Esophagus (tissue), 2 donors: ENCODE measurements around the gene HSPB9. TPM values are rescaled to one million over a fixed set of nuclear protein-coding genes. Genes with fewer than 3 reads are reported as not detected.

ENCODE experiments used
- H3K27ac ChIP-seq, 2 donors: one replicate each; pipeline ENCODE4 v1.5.1; 2013; ENCODE audit warnings: low read depth in 2 of 2, mild to moderate bottlenecking in 2 of 2, inconsistent platforms in 1 of 2, low read length in 1 of 2, moderate library complexity in 1 of 2
- H3K27me3 ChIP-seq, 2 donors: one replicate each; pipeline ENCODE4 v1.6.1; 2013; ENCODE audit warnings: low read length in 2 of 2, control low read depth in 1 of 2, mild to moderate bottlenecking in 1 of 2; ENCODE audit not compliant: insufficient read depth in 2 of 2, control insufficient read depth in 1 of 2
- H3K36me3 ChIP-seq, 2 donors: one replicate each; pipeline ENCODE4 v1.6.1; 2013; ENCODE audit warnings: low read length in 1 of 2; ENCODE audit not compliant: control insufficient read depth in 2 of 2, insufficient read depth in 2 of 2
- H3K4me1 ChIP-seq, 2 donors: one replicate each; pipeline ENCODE4 v1.6.1; 2013; ENCODE audit warnings: low read length in 1 of 2; ENCODE audit not compliant: control insufficient read depth in 2 of 2, insufficient read depth in 2 of 2
- H3K4me3 ChIP-seq, 2 donors: one replicate each; pipeline ENCODE4 v1.5.1; 2013; ENCODE audit warnings: low read length in 2 of 2, mild to moderate bottlenecking in 2 of 2, low read depth in 1 of 2, moderate library complexity in 1 of 2
- H3K9me3 ChIP-seq, 2 donors: one replicate each; pipeline ENCODE4 v1.6.1; 2013; ENCODE audit warnings: mild to moderate bottlenecking in 2 of 2, low read depth in 1 of 2, low read length in 1 of 2, moderate library complexity in 1 of 2; ENCODE audit not compliant: control insufficient read depth in 2 of 2, insufficient read depth in 1 of 2
- WGBS, 2 donors: extraction: QIAGEN DNeasy Blood & Tissue Kit; methylation state at CpG; one replicate each; pipeline ENCODE4 v1.1.7; 2013; 5-methylcytosine and 5-hydroxymethylcytosine counted together
- polyA plus RNA-seq, 2 donors: library from polyadenylated mRNA; stranded (reverse); fragments of 200-250 nt; gene quantifications; one replicate each; pipeline ENCODE4 v1.2.3, GENCODE V29; 2013
- donor health status: healthy with polysubstance abuse.
- donor health status: Bipolar disorder and iron deficiency.

Gene HSPB9
- polyA plus RNA-seq, 2 donors, result 0.04 TPM

GRCh38 chr17:42130310-42130936, 7.8 kb downstream of the HSPB9 start:
- no peak overlapping the region for H3K27ac ChIP-seq
- WGBS, 2 donors, result 91 to 94% methylated on average over 16 of the region's 16 CpGs
- no peaks in the 10 kb centered on the region for H3K9me3 ChIP-seq
- H3K36me3 ChIP-seq, result peaks cover 19 to 38% of the 10 kb centered on the region in 2 donors
- peaks cover 0 to 11% of the 10 kb centered on the region in 2 donors for H3K4me1 ChIP-seq
- H3K4me3 ChIP-seq, result no peak overlapping the region
- H3K27me3 ChIP-seq, result no peaks in the 10 kb centered on the region

GRCh38 chr17:42131232-42131631, 8.6 kb downstream of the HSPB9 start:
- no peaks in the 10 kb centered on the region for H3K27me3 ChIP-seq
- H3K4me3 ChIP-seq, result no peak overlapping the region
- H3K4me1 ChIP-seq, result peaks cover 0 to 11% of the 10 kb centered on the region in 2 donors
- no peak overlapping the region for H3K27ac ChIP-seq
- no peaks in the 10 kb centered on the region for H3K9me3 ChIP-seq
- 88 to 93% methylated on average over 4 of the region's 4 CpGs for WGBS, 2 donors
- H3K36me3 ChIP-seq, result peaks cover 15 to 33% of the 10 kb centered on the region in 2 donors

GRCh38 chr17:42131981-42132432, 9.4 kb downstream of the HSPB9 start:
- H3K27ac ChIP-seq, result no peak overlapping the region
- H3K4me3 ChIP-seq, result no peak overlapping the region
- peaks cover 11 to 28% of the 10 kb centered on the region in 2 donors for H3K36me3 ChIP-seq
- H3K4me1 ChIP-seq, result peaks cover 0 to 11% of the 10 kb centered on the region in 2 donors
- WGBS, 2 donors, result 55 to 64% methylated on average over 4 of the region's 4 CpGs
- H3K9me3 ChIP-seq, result no peaks in the 10 kb centered on the region
- no peaks in the 10 kb centered on the region for H3K27me3 ChIP-seq

GRCh38 chr17:42132941-42133340, 10.3 kb downstream of the HSPB9 start:
- H3K4me1 ChIP-seq, result peaks cover 0 to 11% of the 10 kb centered on the region in 2 donors
- no peaks in the 10 kb centered on the region for H3K9me3 ChIP-seq
- H3K27me3 ChIP-seq, result no peaks in the 10 kb centered on the region
- peaks cover 10 to 27% of the 10 kb centered on the region in 2 donors for H3K36me3 ChIP-seq
- no peak overlapping the region for H3K4me3 ChIP-seq
- peak overlapping the region; percentile 1 to 73 for H3K27ac ChIP-seq
- WGBS, 2 donors, result 27 to 44% methylated on average over 3 of the region's 3 CpGs

GRCh38 chr17:42133461-42134041, 10.9 kb downstream of the HSPB9 start:
- Histone ChIP-seq H3K27ac (peak overlapping the region; percentile 19 to 73), H3K27me3 (no peaks in the 10 kb centered on the region), H3K9me3 (no peaks in the 10 kb centered on the region), H3K36me3 (peaks cover 4 to 20% of the 10 kb centered on the region in 2 donors), H3K4me3 (no peak overlapping the region), H3K4me1 (peaks cover 0 to 11% of the 10 kb centered on the region in 2 donors)
- WGBS, 2 donors, result 19 to 31% methylated on average over 4 of the region's 4 CpGs

- peaks cover 3 to 19% of the 10 kb centered on the region in 2 donors for H3K4me1 ChIP-seq
Measured at GRCh38 chr17:42135151-42135550, 12.5 kb downstream of the HSPB9 start.

GRCh38 chr17:42135664-42136653, 13.4 kb downstream of the HSPB9 start:
- WGBS, 2 donors, result 50 to 64% methylated on average over 15 of the region's 15 CpGs
- Histone ChIP-seq H3K4me1 (peaks cover 3 to 19% of the 10 kb centered on the region in 2 donors), H3K9me3 (no peaks in the 10 kb centered on the region), H3K36me3 (no peaks in the 10 kb centered on the region), H3K27me3 (no peaks in the 10 kb centered on the region), H3K4me3 (no peak overlapping the region), H3K27ac (peak overlapping the region; percentile 61 to 82)

More at GRCh38 chr17:42135151-42135550, 12.5 kb downstream of the HSPB9 start:
- Histone ChIP-seq H3K27ac (peak overlapping the region; percentile 52 to 82), H3K36me3 (peaks cover 0 to 5% of the 10 kb centered on the region in 2 donors), H3K4me3 (no peak overlapping the region), H3K9me3 (no peaks in the 10 kb centered on the region), H3K27me3 (no peaks in the 10 kb centered on the region)
- 78 to 88% methylated on average over 6 of the region's 6 CpGs for WGBS, 2 donors

GRCh38 chr17:42136654-42137051, 14.0 kb downstream of the HSPB9 start:
- no peaks in the 10 kb centered on the region for H3K27me3 ChIP-seq
- peaks cover 3% of the 10 kb centered on the region in 2 donors for H3K36me3 ChIP-seq
- 71 to 82% methylated on average over 3 of the region's 3 CpGs for WGBS, 2 donors

GRCh38 chr17:42138749-42139492, 16.3 kb downstream of the HSPB9 start:
- H3K4me3 ChIP-seq, result no peak overlapping the region
- H3K27me3 ChIP-seq, result no peaks in the 10 kb centered on the region
- H3K36me3 ChIP-seq, result peaks cover 3% of the 10 kb centered on the region in 2 donors
- WGBS, 2 donors, result 65 to 73% methylated on average over 7 of the region's 7 CpGs
- H3K27ac ChIP-seq, result no peak overlapping the region
- peaks cover 3 to 10% of the 10 kb centered on the region in 2 donors for H3K4me1 ChIP-seq
- no peaks in the 10 kb centered on the region for H3K9me3 ChIP-seq

More at GRCh38 chr17:42136654-42137051, 14.0 kb downstream of the HSPB9 start:
- peaks cover 3 to 19% of the 10 kb centered on the region in 2 donors for H3K4me1 ChIP-seq
- H3K9me3 ChIP-seq, result no peaks in the 10 kb centered on the region
- H3K27ac ChIP-seq, result no peak overlapping the region
- no peak overlapping the region for H3K4me3 ChIP-seq
